IMR-90 (cell line): Measurements from ENCODE around the gene PAX8.

ENCODE experiments used
- BHLHE40 ChIP-seq: fragments of 150-350 bp; IDR thresholded peaks from 2 replicates; pipeline ENCODE4 v1.6.1; 2016; ENCODE audit warnings: mild to moderate bottlenecking, low read depth, low read length
- CTCF ChIP-seq: conservative IDR thresholded peaks from 2 replicates; pipeline ENCODE4 v1.5.1; 2012; ENCODE audit warnings: mild to moderate bottlenecking, low read depth, low read length, improper control_type of control experiment
- ELK1 ChIP-seq: fragments of 150-350 bp; IDR thresholded peaks from 2 replicates; pipeline ENCODE4 v1.6.1; 2016; ENCODE audit warnings: low read depth, mild to moderate bottlenecking, low read length, moderate library complexity, borderline replicate concordance
- POLR2A ChIP-seq: IDR thresholded peaks from 2 replicates; pipeline ENCODE4 v1.6.1; 2012; ENCODE audit warnings: mild to moderate bottlenecking, low read depth, low read length
- RAD21 ChIP-seq: IDR thresholded peaks from 2 replicates; pipeline ENCODE4 v1.6.1; 2012; ENCODE audit warnings: low read length, improper control_type of control experiment
- RCOR1 ChIP-seq: IDR thresholded peaks from 2 replicates; pipeline ENCODE4 v1.6.1; 2012; ENCODE audit warnings: mild to moderate bottlenecking, low read length, improper control_type of control experiment; ENCODE audit not compliant: insufficient replicate concordance
- RFX5 ChIP-seq: IDR thresholded peaks from 2 replicates; pipeline ENCODE4 v1.8.0; 2012; ENCODE audit warnings: low read depth, mild to moderate bottlenecking, low read length, moderate library complexity
- SMC3 ChIP-seq: fragments of 150-350 bp; IDR thresholded peaks from 2 replicates; pipeline ENCODE4 v1.6.1; 2016; ENCODE audit warnings: low read depth, mild to moderate bottlenecking, antibody characterized with exemption, low read length, moderate library complexity
- USF2 ChIP-seq: fragments of 150-350 bp; IDR thresholded peaks from 2 replicates; pipeline ENCODE4 v1.6.1; 2017; ENCODE audit warnings: mild to moderate bottlenecking, antibody characterized with exemption, low read length, low read depth

GRCh38 chr2:113178069-113178746, 100.5 kb downstream of the PAX8 start:
- TF ChIP-seq USF2 (no peak), CTCF (no peak), POLR2A (no peak), RAD21 (no peak), RCOR1 (no peak), RFX5 (no peak), ELK1 (no peak), SMC3 (no peak), BHLHE40 (no peak)
